ENCODE data around the gene PHACTR1.

The PHACTR1 gene

GRCh38 chr6:13066820-13067219 lies 350.3 kb downstream of the PHACTR1 start:
- Histone ChIP-seq H3K36me3 (no peaks in the 10 kb centered on the region), H3K27ac (no peak overlapping the region), H3K9ac (no peak overlapping the region), H3K27me3 (no peaks in the 10 kb centered on the region), H4K20me1 (no peaks in the 10 kb centered on the region), H3K4me2 (no peak overlapping the region), H3K4me1 (no peaks in the 10 kb centered on the region), H3K4me3 (no peak overlapping the region), H3K9me3 (no peaks in the 10 kb centered on the region)
- TF ChIP-seq Cebpa-rat (IDR thresholded peaks at IDR 0.05), result no peak

GRCh38 chr6:13068586-13069210 lies 352.1 kb downstream of the PHACTR1 start:
- Histone ChIP-seq H3K27me3 (no peaks in the 10 kb centered on the region), H3K4me3 (no peak overlapping the region), H3K27ac (no peak overlapping the region), H3K9me3 (no peaks in the 10 kb centered on the region), H3K4me1 (no peaks in the 10 kb centered on the region), H3K9ac (no peak overlapping the region), H3K36me3 (no peaks in the 10 kb centered on the region), H4K20me1 (no peaks in the 10 kb centered on the region), H3K4me2 (no peak overlapping the region)
- TF ChIP-seq Cebpa-rat (IDR thresholded peaks at IDR 0.05), result no peak

- no peaks in the 10 kb centered on the region for H3K27me3 ChIP-seq
- no peak for TF ChIP-seq Cebpa-rat (IDR thresholded peaks at IDR 0.05)
- H3K27ac ChIP-seq, result no peak overlapping the region
- no peaks in the 10 kb centered on the region for H3K36me3 ChIP-seq
- no peak overlapping the region for H3K4me2 ChIP-seq
- no peaks in the 10 kb centered on the region for H3K9me3 ChIP-seq
- no peak overlapping the region for H3K4me3 ChIP-seq
- H4K20me1 ChIP-seq, result no peaks in the 10 kb centered on the region
- no peak overlapping the region for H3K9ac ChIP-seq
- H3K4me1 ChIP-seq, result no peaks in the 10 kb centered on the region
Observed at GRCh38 chr6:13071550-13072345, 355.2 kb downstream of the PHACTR1 start.

- no peak overlapping the region for H3K4me2 ChIP-seq
- H3K27ac ChIP-seq, result no peak overlapping the region
- H3K4me3 ChIP-seq, result no peak overlapping the region
- no peaks in the 10 kb centered on the region for H3K27me3 ChIP-seq
- no peaks in the 10 kb centered on the region for H4K20me1 ChIP-seq
- no peaks in the 10 kb centered on the region for H3K36me3 ChIP-seq
- no peak for TF ChIP-seq Cebpa-rat (IDR thresholded peaks at IDR 0.05)
- no peaks in the 10 kb centered on the region for H3K4me1 ChIP-seq
- no peak overlapping the region for H3K9ac ChIP-seq
- H3K9me3 ChIP-seq, result no peaks in the 10 kb centered on the region
Observed at GRCh38 chr6:13072686-13073347, 356.2 kb downstream of the PHACTR1 start.

GRCh38 chr6:13074415-13075140 lies 358.0 kb downstream of the PHACTR1 start:
- H3K4me1 ChIP-seq, result no peaks in the 10 kb centered on the region
- H3K4me2 ChIP-seq, result no peak overlapping the region
- no peak overlapping the region for H3K9ac ChIP-seq
- no peaks in the 10 kb centered on the region for H3K9me3 ChIP-seq
- no peak overlapping the region for H3K27ac ChIP-seq
- TF ChIP-seq Cebpa-rat (IDR thresholded peaks at IDR 0.05), result no peak
- H4K20me1 ChIP-seq, result no peaks in the 10 kb centered on the region
- H3K36me3 ChIP-seq, result no peaks in the 10 kb centered on the region
- H3K4me3 ChIP-seq, result no peak overlapping the region
- no peaks in the 10 kb centered on the region for H3K27me3 ChIP-seq

- Histone ChIP-seq H3K4me1 (no peaks in the 10 kb centered on the region), H3K9ac (no peak overlapping the region), H3K9me3 (no peaks in the 10 kb centered on the region), H3K27me3 (no peaks in the 10 kb centered on the region), H3K27ac (no peak overlapping the region), H3K4me2 (no peak overlapping the region), H3K4me3 (no peak overlapping the region), H3K36me3 (no peaks in the 10 kb centered on the region), H4K20me1 (no peaks in the 10 kb centered on the region)
- TF ChIP-seq Cebpa-rat (IDR thresholded peaks at IDR 0.05), result no peak
Observed at GRCh38 chr6:13075141-13075845, 358.7 kb downstream of the PHACTR1 start.

GRCh38 chr6:13076575-13076974 lies 360.0 kb downstream of the PHACTR1 start:
- no peak overlapping the region for H3K9ac ChIP-seq
- H4K20me1 ChIP-seq, result no peaks in the 10 kb centered on the region
- no peak overlapping the region for H3K4me2 ChIP-seq
- no peaks in the 10 kb centered on the region for H3K36me3 ChIP-seq
- H3K27ac ChIP-seq, result no peak overlapping the region
- H3K4me3 ChIP-seq, result no peak overlapping the region
- H3K27me3 ChIP-seq, result no peaks in the 10 kb centered on the region
- H3K9me3 ChIP-seq, result no peaks in the 10 kb centered on the region
- H3K4me1 ChIP-seq, result no peaks in the 10 kb centered on the region
- TF ChIP-seq Cebpa-rat (IDR thresholded peaks at IDR 0.05), result no peak

- H3K4me1 ChIP-seq, result no peaks in the 10 kb centered on the region
- H4K20me1 ChIP-seq, result no peaks in the 10 kb centered on the region
- H3K9me3 ChIP-seq, result no peaks in the 10 kb centered on the region
- H3K36me3 ChIP-seq, result no peaks in the 10 kb centered on the region
- H3K9ac ChIP-seq, result no peak overlapping the region
- TF ChIP-seq Cebpa-rat (IDR thresholded peaks at IDR 0.05), result no peak
- H3K27ac ChIP-seq, result no peak overlapping the region
- H3K27me3 ChIP-seq, result no peaks in the 10 kb centered on the region
- no peak overlapping the region for H3K4me3 ChIP-seq
- H3K4me2 ChIP-seq, result no peak overlapping the region
Observed at GRCh38 chr6:13077117-13077516, 360.6 kb downstream of the PHACTR1 start.

GRCh38 chr6:13079096-13079723 lies 362.6 kb downstream of the PHACTR1 start:
- no peaks in the 10 kb centered on the region for H4K20me1 ChIP-seq
- no peaks in the 10 kb centered on the region for H3K9me3 ChIP-seq
- H3K4me3 ChIP-seq, result no peak overlapping the region
- H3K36me3 ChIP-seq, result no peaks in the 10 kb centered on the region
- H3K27ac ChIP-seq, result no peak overlapping the region
- H3K4me1 ChIP-seq, result no peaks in the 10 kb centered on the region
- no peaks in the 10 kb centered on the region for H3K27me3 ChIP-seq
- no peak for TF ChIP-seq Cebpa-rat (IDR thresholded peaks at IDR 0.05)
- no peak overlapping the region for H3K9ac ChIP-seq
- no peak overlapping the region for H3K4me2 ChIP-seq
